GM12892 (cell line): ENCODE measurements around the gene RBM19.

Experiments used
- POLR2A ChIP-seq: IDR thresholded peaks from 2 replicates; pipeline ENCODE4 v1.6.1; 2011; ENCODE audit warnings: low read depth, low read length, control low read depth
- POLR2AphosphoS5 ChIP-seq: IDR thresholded peaks from 2 replicates; pipeline ENCODE4 v1.6.1; 2011; ENCODE audit warnings: low read depth, low read length, control low read depth

DNA sequence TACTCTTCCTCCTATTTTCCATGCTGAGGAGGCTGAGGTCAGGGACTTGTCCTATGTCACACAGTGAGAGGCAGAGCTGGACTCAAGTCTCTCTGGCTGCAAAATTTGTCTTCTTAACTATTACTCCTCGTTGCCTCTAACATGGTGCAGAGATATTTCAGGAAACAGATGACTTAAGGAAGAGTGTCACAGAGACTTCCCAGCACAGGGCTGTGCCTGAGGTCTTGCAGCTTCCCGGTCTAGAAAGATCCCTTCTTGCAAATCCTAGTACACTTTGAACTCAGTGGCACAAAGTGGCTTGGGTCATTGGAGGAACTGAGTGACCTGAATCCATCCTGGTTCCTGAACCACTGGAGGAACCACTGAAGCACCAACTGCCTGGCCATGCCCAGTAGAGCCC is 17.1 kb upstream of the RBM19 start:
- TF ChIP-seq POLR2AphosphoS5, result no peak
- TF ChIP-seq POLR2A, result no peak
